BE2C (cell line): Measurements from ENCODE around the gene IL11RA.

Experiments
- DNase-seq: peaks from one replicate; pipeline ENCODE4 v3.0.0-alpha.2; 2020
- H3K27me3 ChIP-seq: fragments of 250-450 bp; sonication (Bioruptor Pico); 2 replicates; pipeline ENCODE4 v1.5.1; 2020; ENCODE audit warnings: mild to moderate bottlenecking
- H3K36me3 ChIP-seq: fragments of 250-450 bp; sonication (Bioruptor Pico); 2 replicates; pipeline ENCODE4 v1.5.1; 2020; ENCODE audit warnings: mild to moderate bottlenecking
- H3K4me1 ChIP-seq: fragments of 250-450 bp; sonication (Bioruptor Pico); 2 replicates; pipeline ENCODE4 v1.5.1; 2020
- H3K4me3 ChIP-seq: 2 replicates; pipeline ENCODE4 v1.5.1; 2011; ENCODE audit warnings: low read depth, low read length
- H3K9me3 ChIP-seq: fragments of 250-450 bp; sonication (Bioruptor Pico); 2 replicates; pipeline ENCODE4 v1.5.1; 2020
- CTCF ChIP-seq: IDR thresholded peaks from 2 replicates; pipeline ENCODE4 v1.5.1; 2012; ENCODE audit warnings: mild to moderate bottlenecking, low read depth, low read length

The IL11RA gene

GRCh38 chr9:34610434-34611206 is 41.4 kb upstream of the IL11RA start:
- Histone ChIP-seq H3K27me3 (no peaks in the 10 kb centered on the region), H3K4me1 (no peaks in the 10 kb centered on the region; the same call in 1 of the 2 replicates), H3K4me3 (peak overlapping the region; percentile 88), H3K36me3 (no peaks in the 10 kb centered on the region), H3K9me3 (no peaks in the 10 kb centered on the region)
- no peak for TF ChIP-seq CTCF
- no peak for DNase-seq

DNA sequence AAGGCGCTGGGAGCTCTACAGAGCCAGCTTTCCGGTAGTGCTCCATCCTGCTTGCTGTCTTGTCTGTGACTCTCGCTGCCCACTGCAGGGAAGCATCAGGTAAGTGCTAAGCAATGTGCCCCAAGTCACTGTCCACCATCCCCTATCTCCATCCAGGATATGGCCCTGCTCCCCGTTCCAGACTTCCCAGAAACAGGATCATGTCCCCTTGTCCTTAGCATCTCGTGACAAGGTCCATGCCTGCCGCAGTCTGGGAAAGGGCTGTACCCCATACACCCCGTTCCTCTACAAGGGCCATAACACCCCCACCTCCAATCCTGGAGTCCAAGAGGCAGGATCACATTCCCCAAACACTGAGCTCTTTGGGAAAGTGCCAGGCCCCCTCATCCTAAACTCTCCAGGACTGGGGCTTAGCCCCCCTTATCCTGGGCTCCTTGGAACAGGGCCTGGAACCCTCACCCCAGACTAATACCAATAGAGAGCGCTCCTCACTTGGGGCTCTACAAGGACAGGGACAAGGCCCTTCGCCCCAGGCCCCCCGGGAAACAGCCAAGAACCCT is 40.7 kb upstream of the IL11RA start:
- DNase-seq, result no peak
- Histone ChIP-seq H3K9me3 (no peaks in the 10 kb centered on the region), H3K4me1 (no peaks in the 10 kb centered on the region; the same call in 1 of the 2 replicates), H3K4me3 (peak overlapping the region; percentile 88), H3K36me3 (no peaks in the 10 kb centered on the region), H3K27me3 (no peaks in the 10 kb centered on the region)
- TF ChIP-seq CTCF, result no peak

GRCh38 chr9:34611811-34612787 is 39.9 kb upstream of the IL11RA start, which contains the start of gene RPP25L:
RPP25L (minus strand) TSS chr9:34612097; CDS start chr9:34611296, 801 bp downstream.
- TF ChIP-seq CTCF, result no peak
- Histone ChIP-seq H3K27me3 (no peaks in the 10 kb centered on the region), H3K36me3 (0 out of 2 replicates have a peak, but pooled peaks cover under 1% of the 10 kb centered on the region), H3K4me3 (peak within 1 kb of the TSS; percentile 88), H3K4me1 (no peaks in the 10 kb centered on the region; the same call in 1 of the 2 replicates), H3K9me3 (no peaks in the 10 kb centered on the region)
- peak; percentile 92 for DNase-seq

GRCh38 chr9:34612788-34613390 is 39.1 kb upstream of the IL11RA start:
- 0 out of 2 replicates have a peak, but pooled peaks cover 3% of the 10 kb centered on the region for H3K36me3 ChIP-seq
- no peaks in the 10 kb centered on the region for H3K27me3 ChIP-seq
- H3K4me3 ChIP-seq, result peak overlapping the region; percentile 88
- no peaks in the 10 kb centered on the region for H3K9me3 ChIP-seq
- TF ChIP-seq CTCF, result peak; percentile 92
- DNase-seq, result peak; percentile 86
- H3K4me1 ChIP-seq, result no peaks in the 10 kb centered on the region; the same call in 1 of the 2 replicates

- Histone ChIP-seq H3K4me1 (no peaks in the 10 kb centered on the region; the same call in 1 of the 2 replicates), H3K4me3 (no peak overlapping the region), H3K9me3 (no peaks in the 10 kb centered on the region), H3K36me3 (0 out of 2 replicates have a peak, but pooled peaks cover 3% of the 10 kb centered on the region), H3K27me3 (no peaks in the 10 kb centered on the region)
- no peak for DNase-seq
- TF ChIP-seq CTCF, result no peak
Measured at GRCh38 chr9:34615132-34615531, 36.9 kb upstream of the IL11RA start.
